ENCODE measurements around the gene DDX25.
A peak's percentile ranks its signal among the peaks of the same experiment; 100 is the strongest.
"Not testable (repeated sequence)": the region's sequence is repeated elsewhere in the genome, so short reads cannot be mapped to it uniquely, and the experiment has no call there.

DDX25 gene

GRCh38 chr11:125903711-125904659 lies at the start of gene DDX25:
DDX25 (plus strand) TSS chr11:125904508; CDS start chr11:125904518, 10 bp downstream.
- DNase-seq (ENCODE audit: low spot score): peak; percentile 70

- DNase-seq (ENCODE audit: low spot score): not testable (repeated sequence)
These were observed 46.6 kb upstream of the DDX25 start for GRCh38 chr11:125857670-125858069.

GRCh38 chr11:125862786-125863185 lies 41.5 kb upstream of the DDX25 start:
- not testable (repeated sequence) for DNase-seq (ENCODE audit: low spot score)

- not testable (repeated sequence) for DNase-seq (ENCODE audit: low spot score)
These were observed 39.0 kb upstream of the DDX25 start for GRCh38 chr11:125865354-125865753.

GRCh38 chr11:125869521-125869920 lies 34.8 kb upstream of the DDX25 start:
- DNase-seq (ENCODE audit: low spot score): no peak

GRCh38 chr11:125871391-125872137 lies 32.7 kb upstream of the DDX25 start:
- DNase-seq (ENCODE audit: low spot score): no peak

- no peak for DNase-seq (ENCODE audit: low spot score)
These were observed 32.2 kb upstream of the DDX25 start for GRCh38 chr11:125872138-125872491.

- no peak for DNase-seq (ENCODE audit: low spot score)
These were observed 30.3 kb upstream of the DDX25 start for GRCh38 chr11:125873881-125874555.

GRCh38 chr11:125874556-125875124 lies 29.7 kb upstream of the DDX25 start:
- DNase-seq (ENCODE audit: low spot score): peak; percentile 73

GRCh38 chr11:125881291-125881690 lies 23.0 kb upstream of the DDX25 start:
- DNase-seq (ENCODE audit: low spot score): no peak

- DNase-seq (ENCODE audit: low spot score): no peak
These were observed 20.9 kb upstream of the DDX25 start for GRCh38 chr11:125883375-125883774.

- no peak for DNase-seq (ENCODE audit: low spot score)
These were observed 17.3 kb upstream of the DDX25 start for GRCh38 chr11:125886997-125887372.

- peak; percentile 95 for DNase-seq (ENCODE audit: low spot score)
These were observed 16.7 kb upstream of the DDX25 start, which contains the start of gene HYLS1 for GRCh38 chr11:125887373-125888324. HYLS1 (plus strand) TSS chr11:125887668; CDS start chr11:125899369, 11,701 bp downstream.

GRCh38 chr11:125890447-125891100 lies 13.7 kb upstream of the DDX25 start:
- DNase-seq (ENCODE audit: low spot score): no peak

GRCh38 chr11:125892071-125892470 lies 12.2 kb upstream of the DDX25 start:
- no peak for DNase-seq (ENCODE audit: low spot score)

GRCh38 chr11:125892994-125893393 lies 11.3 kb upstream of the DDX25 start:
- DNase-seq (ENCODE audit: low spot score): no peak

GRCh38 chr11:125901872-125902271 lies 2.4 kb upstream of the DDX25 start:
- no peak for DNase-seq (ENCODE audit: low spot score)

GRCh38 chr11:125902277-125902926 lies 1.9 kb upstream of the DDX25 start:
- no peak for DNase-seq (ENCODE audit: low spot score)

- peak; percentile 88 for DNase-seq (ENCODE audit: low spot score)
These were observed 1.2 kb upstream of the DDX25 start, which contains the start of gene PUS3 for GRCh38 chr11:125902927-125903710. PUS3 (minus strand) TSS chr11:125903206; CDS start chr11:125896284, 6,922 bp downstream.
